Activated naive CD4-positive, alpha-beta T cell treated with Interleukin-2 at 50 U/mL for 16 hours (primary cell): ENCODE measurements around the gene ERCC6.

ENCODE experiments used
- DNase-seq: peaks from one replicate; pipeline ENCODE4 v3.0.0-alpha.2; 2020

The ERCC6 gene

GRCh38 chr10:49543604-49544003, 4.7 kb upstream of the ERCC6 start:
- DNase-seq, result no peak

- no peak for DNase-seq
Measured at GRCh38 chr10:49542353-49542752, 3.4 kb upstream of the ERCC6 start.

DNA sequence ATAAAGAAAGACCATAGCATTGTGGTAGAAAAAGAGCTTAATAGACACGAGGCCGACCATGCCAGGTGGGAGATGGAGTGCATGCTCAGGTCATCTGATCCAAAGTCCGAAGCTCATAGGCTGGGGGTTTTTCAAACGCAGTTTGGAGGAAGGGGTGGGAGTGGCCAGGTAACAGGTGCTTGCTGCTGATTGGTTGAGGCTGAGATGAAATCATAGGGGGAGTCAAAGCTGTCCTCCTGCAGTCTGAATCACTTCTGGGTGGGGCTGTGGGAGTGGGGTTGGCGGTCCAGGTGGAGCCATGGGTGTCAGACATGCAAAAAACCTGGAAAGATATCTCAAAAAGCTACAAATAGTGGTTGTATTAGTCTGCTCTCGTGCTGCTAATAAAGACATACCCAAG, 2.8 kb upstream of the ERCC6 start:
- DNase-seq, result no peak

DNA sequence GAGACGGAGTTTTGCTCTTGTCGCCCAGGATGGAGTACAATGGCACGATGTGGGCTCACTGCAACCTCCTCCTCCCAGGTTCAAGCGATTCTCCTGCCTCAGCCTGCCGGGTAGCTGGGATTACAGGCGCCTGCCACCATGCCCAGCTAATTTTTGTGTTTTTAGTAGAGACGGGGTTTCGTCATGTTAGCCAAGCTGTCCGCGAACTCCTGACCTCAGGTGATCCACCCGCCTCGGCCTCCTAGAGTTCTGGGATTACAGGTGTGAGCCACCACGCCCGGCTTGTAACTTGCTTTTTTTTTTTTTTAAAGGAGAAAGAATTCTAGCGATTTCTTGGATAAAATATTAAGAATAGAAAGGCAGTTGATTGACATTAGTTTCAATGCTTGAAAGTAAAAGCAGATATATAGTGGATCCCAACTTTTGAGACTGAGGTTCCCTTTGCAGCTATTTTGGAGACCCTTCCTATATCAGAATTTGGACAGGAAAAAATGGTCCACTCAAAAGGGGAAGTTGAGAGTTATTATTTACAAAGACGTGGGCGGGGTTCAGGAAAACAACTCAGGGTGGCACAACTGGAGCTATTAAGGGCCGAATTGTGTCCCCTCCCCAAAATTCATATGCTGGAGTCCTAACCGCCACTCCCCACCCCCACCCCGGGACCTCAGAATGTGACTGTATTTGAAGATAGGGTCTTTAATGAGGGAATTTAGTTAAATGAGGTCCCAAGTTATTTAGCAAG, 1.3 kb upstream of the ERCC6 start:
- no peak for DNase-seq

- no peak for DNase-seq
Measured at GRCh38 chr10:49539320-49539885, 482 bp upstream of the ERCC6 start.

DNA sequence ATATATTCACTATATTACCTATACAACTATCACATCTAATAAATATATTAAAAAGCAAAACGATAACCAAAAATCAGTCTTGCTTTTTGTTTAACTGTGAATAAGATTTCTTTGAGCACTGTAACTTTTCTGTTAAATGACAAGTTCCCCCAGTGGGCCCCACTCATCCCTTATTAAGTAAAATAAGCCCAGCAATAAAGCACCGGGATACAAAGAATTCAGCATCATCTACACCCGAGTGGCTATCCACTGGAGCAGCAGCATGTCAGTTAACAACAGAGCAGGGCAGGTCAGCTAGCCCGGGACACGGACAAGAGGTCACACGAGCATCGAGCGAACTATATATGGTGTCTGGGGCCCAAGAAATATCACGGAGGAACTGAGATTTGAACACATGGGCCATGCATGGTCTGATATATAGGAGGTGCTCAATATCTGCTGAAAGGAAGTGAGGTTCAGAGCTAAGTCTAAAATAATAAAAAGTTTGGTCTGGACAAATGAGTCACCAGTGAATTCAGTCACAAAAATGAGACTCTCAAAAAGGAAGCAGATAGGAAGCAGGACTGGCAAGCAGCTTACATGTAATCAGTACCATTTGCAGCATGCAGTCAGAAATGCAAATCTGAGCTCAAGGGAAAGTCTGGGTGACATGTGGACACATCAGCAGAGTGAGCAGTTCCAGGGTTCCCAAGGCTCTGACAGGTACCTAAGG, 4.1 kb downstream of the ERCC6 start:
- DNase-seq, result no peak

DNA sequence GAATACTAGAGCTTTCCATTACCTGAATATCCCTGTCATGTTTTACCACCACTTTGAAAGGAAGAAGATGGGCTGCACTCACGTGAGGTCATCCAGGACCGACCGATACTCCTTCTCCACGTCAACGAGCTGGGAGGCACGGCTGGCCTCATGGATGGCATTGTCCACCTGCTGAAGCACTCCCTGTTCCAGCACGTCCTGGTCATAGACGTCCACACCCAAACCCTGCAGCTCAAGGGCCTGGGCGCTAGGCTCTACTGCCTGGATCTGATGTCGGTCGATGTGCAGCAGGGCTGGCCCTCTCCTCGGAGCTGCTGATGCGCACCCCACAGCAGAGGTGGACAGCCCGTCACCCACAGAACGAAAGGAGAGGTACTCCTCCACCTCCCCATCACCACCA, 6.5 kb downstream of the ERCC6 start:
- DNase-seq, result no peak

DNA sequence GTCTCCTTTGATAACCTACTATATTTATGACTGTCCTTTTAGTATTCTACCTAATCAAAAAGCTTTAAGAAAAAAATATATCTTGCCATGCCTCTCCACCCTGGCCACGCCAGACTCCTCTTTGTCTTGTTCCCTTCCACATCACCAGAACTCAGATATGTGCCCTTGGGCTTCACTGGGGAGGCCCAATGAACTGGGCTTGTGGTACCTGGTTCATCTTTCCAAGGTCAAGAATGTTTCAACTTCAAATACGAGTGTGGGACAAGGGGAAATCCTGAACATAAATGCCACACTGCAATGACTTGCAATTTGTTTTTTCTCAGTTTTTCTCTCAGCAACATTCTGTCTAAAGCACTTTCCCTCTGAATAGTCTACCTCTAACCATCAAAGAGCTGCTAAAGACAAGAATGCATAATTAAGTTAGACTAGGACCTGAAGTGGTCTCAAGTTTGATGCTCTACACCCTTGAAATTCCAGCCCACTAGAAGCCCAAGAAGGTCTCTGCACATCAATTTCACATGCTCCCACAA, 9.9 kb downstream of the ERCC6 start:
- DNase-seq, result no peak

DNA sequence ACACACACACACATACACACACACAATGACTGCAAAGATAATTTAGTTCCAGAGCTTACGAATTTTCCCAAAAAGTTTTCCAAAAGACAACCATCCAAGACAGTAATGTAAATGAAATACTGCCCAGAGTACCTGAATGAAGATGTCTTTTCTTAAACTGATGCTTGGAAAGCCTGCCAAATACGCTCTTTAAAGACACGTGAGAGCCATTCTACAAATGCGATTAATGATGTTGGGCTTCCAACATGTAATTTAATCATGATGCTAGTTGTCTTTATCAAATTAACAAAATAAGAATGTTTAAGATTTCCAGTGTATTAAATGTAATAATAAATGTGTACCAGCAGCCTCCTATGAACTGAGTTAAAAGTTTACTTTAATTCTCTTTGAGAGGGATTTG, 11.1 kb downstream of the ERCC6 start:
- DNase-seq, result no peak

- DNase-seq, result no peak
Measured at GRCh38 chr10:49527061-49527460, 11.9 kb downstream of the ERCC6 start.

DNA sequence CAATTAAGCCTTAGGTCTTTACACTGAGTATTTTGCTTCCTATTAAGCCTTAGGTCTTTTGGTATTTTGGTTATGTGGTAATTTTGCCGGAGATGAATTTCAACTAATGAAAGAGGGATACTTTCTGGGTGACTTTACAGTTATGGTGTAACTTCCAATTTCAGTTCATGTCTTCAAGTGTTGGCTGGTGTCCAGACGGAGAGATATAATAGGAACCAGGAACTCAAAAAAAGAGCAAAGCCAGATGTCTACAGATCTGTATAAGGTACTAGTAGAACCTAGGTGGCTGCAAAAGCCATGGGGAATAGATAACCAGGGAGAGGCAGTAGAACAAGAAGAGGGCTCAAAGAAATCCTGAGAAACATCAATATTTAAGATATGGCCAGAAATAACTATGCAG, 12.3 kb downstream of the ERCC6 start:
- DNase-seq, result no peak

DNA sequence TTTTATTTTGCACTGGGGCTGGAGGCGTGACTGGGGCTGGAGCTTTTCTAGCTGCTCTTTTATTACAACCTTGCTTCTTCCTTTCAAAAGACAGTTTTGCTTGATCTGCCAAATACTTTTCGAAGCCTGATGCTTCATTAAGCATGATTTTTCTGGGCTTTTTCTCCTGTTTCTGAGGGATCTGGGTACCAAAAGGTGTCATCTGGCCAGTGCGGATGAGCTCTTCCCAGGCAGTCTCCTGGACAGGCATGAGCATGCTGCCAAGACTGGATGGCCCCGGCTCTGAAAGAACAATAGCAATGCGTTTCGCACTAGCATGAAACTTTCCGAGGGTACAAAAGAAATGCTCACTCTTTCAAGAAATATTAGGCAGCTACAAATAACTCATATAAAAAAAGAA, 14.4 kb downstream of the ERCC6 start:
- no peak for DNase-seq

- no peak for DNase-seq
Measured at GRCh38 chr10:49523301-49523700, 15.6 kb downstream of the ERCC6 start.

GRCh38 chr10:49521062-49521461, 17.9 kb downstream of the ERCC6 start:
- no peak for DNase-seq

DNA sequence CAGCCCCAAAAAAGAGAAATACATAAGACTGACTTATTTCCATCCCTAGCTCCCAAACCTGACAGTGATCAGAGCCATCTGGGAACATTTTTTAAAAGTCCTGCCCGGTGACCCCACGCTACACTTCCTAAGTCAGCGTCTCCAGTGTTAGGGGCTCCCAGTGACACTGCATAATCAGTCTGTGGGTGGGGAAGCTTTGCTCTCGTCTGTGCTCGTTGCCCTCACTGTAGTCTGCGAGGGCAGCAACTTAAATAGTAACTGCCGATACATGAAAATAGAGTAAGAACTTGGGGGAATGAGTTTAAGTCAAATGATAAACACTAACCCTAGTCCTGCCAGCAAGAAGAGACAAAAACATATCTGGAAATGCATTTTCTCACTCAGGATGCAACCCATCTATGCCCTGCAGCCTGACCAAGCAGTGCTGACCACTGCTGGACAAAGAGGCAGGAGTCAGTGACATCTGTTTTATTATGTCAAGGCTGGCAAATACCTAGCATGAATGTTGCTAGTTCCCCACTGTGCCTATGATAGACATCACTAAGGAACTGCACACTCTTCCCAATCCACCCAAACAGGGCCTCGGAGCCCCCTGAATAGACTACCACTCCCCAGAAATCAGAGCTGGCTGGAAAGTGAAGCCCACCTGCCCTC, 18.7 kb downstream of the ERCC6 start:
- no peak for DNase-seq

- DNase-seq, result no peak
Measured at GRCh38 chr10:49519717-49520116, 19.2 kb downstream of the ERCC6 start.

DNA sequence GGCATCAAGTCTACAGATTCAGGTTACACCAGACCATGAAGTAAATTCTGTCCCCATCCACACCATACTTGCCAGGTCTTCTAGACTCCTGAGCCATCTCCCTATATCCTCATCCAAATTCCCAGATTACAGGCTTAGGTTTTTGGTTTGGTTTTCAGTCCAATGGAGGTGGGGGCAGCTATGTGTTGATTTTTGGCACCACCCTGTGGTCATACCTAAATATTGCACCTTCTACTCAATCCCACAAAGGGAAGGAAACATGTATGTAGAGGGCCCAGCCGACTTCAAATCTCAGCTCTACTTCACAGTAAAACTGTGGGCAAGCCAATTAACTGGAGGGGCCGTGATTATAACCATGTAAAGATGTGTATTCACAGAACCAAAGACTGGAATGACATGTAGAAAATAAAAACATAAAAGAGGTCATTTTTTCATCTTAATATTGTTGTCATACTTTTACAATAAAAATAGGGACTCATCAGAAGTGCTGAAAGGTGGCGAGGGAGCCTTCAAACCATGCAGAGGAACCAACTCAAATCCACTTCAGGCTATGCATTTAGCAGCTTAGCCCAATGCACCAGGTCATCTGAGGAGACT, 19.8 kb downstream of the ERCC6 start:
- no peak for DNase-seq

- DNase-seq, result no peak
Measured at GRCh38 chr10:49518566-49518965, 20.4 kb downstream of the ERCC6 start.

DNA sequence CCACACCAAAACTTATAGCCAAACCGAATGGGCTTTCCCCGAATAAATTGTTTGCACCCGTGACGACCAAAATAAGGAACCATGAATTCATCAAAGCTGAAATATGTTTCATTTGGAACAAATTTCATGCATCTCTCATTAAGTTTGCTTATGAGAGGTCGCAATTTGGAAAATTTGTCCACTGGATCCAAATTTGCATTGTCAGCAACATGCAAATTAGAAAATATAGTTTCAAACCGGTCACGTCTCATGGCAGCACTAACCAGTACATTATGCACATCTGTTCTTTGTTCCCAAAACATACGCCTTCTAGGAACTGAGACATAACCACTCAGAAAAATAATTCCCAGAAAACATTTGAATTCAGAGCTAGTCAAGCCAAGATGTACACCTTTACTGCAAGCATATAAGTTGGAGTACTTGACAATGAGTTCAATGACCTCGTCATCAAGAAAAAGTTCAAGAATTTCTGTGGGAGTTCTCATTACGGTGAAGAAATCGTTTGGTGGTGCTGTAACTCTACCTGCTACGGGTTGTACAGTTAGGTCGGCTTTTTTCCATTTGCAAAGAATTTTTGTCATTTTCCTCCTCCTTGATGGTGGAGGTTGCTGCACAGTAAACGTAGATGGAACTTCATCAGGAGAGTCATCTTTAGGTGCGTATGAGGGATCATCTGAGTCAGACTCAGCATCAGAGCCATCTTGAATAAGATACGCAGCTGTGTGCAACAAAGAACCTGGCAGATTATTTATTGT, 22.5 kb downstream of the ERCC6 start:
- no peak for DNase-seq

DNA sequence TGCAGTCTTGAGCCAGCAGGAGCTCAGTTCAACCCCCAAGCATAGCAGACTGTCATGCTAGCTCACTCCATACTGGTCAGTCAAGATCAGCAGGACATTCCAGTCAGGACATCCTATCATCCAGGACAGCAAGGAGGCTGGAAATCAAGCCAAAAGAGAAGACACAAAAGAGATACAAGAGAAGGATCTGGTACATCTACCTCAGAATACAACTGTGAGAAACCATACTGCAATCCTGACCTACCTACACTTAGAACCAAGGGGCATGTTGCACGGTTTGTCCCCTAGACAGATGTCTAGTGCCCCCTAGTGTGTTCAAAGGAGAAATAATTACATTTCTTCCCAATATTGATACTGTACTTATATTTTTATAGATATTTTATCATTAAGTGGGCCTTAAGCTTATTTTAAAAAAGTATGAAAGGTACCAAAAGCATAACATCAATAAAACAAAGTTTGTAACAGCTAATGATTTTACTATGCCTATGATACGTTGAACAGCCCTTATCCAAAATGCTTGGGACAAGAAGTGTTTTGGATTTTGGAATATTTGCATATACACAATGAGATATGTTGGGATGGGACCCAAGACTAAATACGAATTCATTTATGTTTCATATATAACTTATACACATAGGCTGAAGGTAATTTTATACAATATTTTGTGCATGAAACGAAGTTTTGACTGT, 26.7 kb downstream of the ERCC6 start:
- DNase-seq, result no peak

DNA sequence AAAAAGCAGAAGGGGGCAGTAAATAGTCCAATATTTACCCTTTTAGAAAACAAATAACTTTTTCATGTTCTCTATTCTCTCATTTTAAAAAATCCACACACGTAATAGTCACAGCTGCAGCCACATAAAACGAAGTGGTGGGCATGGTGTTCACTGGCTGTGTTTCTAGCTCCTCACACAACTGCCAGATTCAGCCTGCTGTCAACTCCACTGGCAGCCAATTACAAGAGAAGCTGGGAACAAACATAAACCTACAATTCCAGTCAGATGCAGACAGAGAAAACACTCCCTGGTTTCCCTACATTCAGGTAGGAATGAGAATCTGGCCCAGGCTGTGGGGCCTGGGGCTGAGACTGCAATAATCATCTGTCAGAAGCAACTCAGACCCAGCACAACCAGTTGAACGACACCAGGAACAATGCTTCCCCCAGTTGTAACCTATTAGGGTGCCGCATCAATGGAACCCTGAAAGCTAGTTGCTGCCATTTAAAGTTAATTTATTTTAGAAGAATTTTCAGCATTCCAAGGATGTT, 29.1 kb downstream of the ERCC6 start:
- DNase-seq, result no peak

DNA sequence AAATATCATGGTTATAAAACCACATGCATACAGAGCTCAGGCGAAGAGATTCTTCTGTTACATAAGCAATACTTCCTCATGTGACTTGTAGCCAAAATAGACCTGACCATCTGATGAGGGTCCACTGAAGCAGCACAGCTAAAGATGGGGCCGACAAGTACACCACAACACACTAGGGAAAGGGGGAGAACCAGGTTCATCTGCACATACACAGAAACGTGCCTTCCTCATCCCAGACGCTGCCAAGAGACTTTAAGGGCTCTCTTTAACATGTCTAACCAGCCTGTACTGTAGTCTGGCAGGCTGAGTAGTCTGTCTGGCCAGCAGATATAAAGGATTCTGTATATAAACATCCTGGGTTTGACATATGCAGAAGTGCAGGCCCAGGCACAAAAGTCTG, 30.3 kb downstream of the ERCC6 start:
- DNase-seq, result no peak
